ACHN (cell line): ENCODE data around the gene R3HDM4.

Experiments used
- DNase-seq: peaks from one replicate; pipeline ENCODE4 v3.0.0-alpha.2; 2015
- in situ Hi-C: cut with HindIII; loops from 2 replicates; pipeline ENCODE4 v1.10.0; 2017; ENCODE audit warnings: low sequenced_read_pairs, low pct_ligation_motif_present, low pct_unique_long_range_greater_than_20kb

Gene R3HDM4

DNA sequence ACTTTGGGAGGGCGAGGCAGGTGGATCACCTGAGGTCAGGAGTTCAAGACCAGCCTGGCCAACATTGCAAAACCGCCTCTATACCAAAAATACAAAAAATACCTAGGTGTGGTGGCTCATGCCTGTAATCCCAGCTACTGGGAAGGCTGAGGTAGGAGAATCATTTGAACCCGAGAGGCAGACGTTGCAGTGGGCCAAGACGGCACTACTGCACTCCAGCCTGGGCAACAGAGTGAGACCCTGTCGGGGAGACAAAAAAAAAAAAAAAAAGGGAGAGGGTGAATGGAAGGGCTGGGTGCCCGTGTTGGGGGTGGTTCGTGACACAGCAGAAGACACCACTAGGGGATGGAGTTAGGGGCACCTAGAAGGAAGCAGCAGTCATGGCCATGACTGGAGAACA, 42.7 kb downstream of the R3HDM4 start:
- in situ Hi-C loops = no loop called here
- DNase-seq = no peak

GRCh38 chr19:869245-870177, 43.5 kb downstream of the R3HDM4 start:
- DNase-seq = peak; percentile 44
- in situ Hi-C loops = no loop called here

GRCh38 chr19:868458-869244, 44.4 kb downstream of the R3HDM4 start:
- in situ Hi-C loops = no loop called here
- no peak for DNase-seq

DNA sequence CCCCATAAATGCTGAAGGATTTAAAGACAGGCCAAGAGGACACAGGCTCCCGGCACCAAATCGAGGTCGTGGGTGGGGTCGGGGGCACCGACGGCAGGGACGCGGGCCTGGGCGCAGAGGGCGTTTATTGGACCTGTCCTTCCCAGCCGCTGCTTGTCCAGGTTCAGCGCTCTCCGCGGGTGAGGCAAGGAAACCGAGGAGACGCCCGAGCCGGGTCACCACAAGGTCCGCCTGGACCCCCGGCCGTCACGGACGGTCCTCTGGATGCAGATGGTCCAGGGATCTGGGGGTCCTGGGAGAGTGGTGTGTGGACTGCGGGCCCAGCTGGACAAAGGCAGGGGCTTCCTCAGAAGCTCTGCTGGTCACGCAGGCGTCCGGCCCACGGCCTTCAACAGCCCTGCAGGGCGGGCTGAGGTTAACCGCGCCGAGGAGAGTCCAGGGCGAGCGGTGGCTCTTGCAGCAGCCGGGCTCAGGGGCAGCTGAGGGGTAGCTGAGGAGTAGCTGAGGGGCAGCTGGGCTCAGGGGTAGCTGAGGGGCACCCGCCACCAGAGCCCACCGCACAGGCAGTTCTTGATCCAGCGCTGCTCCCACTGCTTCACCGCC, 45.1 kb downstream of the R3HDM4 start:
- in situ Hi-C loops = no loop called here
- no peak for DNase-seq

DNA sequence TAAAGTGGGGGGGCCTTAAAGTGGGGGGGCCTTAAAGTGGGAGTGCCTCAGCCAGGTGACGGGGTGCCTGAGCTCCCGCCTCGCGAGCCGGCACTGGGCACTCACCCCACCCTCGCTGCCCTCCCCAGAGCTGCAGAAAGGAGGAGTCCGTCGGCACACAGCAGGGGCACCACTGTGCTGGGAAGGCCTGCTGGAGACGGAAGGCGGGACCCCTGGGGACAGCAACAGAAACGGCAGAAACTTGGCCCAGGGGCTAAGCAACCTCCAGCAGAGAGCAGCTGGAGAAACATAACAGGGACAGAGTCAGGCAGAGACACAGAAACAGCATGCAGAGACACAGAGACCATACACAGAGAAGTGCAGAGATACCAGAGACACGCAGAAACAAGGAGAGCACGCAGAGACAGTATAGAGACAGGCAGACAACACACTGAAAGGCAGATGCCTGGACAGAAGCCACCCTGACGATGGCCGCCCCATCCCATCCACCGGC, 45.7 kb downstream of the R3HDM4 start:
- in situ Hi-C loops = no loop called here
- no peak for DNase-seq

DNA sequence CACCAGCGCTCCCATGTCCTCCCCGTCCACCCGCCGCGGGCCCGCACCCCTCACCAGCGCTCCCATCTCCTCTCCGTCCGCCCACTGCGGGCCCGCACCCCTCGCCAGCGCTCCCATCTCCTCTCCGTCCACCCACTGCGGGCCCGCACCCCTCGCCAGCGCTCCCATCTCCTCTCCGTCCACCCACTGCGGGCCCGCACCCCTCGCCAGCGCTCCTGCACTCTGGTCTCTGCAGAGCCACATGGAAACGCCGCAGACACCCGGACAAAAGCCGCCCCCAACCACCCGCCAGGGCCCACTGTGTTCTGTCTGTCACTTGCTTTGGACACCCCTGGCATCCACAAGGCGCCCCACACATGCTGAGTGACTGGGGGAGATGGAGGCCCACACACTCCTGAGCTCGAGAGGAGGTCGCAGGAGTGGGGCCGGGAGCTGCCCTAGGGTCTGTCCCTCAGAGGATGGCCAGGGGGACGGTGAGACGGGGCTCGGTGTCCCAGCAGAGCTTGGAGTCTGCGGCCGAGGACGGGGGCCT, 46.2 kb downstream of the R3HDM4 start:
- in situ Hi-C loops = no loop called here
- no peak for DNase-seq

DNA sequence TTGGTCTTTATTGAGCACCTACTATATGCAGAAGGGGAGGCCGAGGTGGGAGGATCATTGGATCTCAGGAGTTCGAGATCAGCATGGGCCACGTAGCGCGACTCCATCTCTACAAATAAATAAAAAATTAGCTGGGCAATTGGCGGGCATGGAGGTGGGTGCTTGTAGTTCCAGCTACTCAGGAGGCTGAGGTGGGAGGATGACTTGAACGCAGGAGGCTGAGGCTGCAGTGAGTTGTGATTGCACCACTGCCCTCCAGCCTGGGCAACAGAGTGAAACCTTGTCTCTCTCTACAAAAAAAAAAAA, 49.8 kb downstream of the R3HDM4 start:
- in situ Hi-C loops = no loop called here
- no peak for DNase-seq

GRCh38 chr19:862581-863314, 50.3 kb downstream of the R3HDM4 start:
- in situ Hi-C loops = no loop called here
- DNase-seq = no peak

- in situ Hi-C loops = no loop called here
- no peak for DNase-seq
These were observed 51.1 kb downstream of the R3HDM4 start for GRCh38 chr19:861756-862580.

- in situ Hi-C loops = no loop called here
- DNase-seq = no peak
These were observed 51.8 kb downstream of the R3HDM4 start for GRCh38 chr19:861141-861755.

DNA sequence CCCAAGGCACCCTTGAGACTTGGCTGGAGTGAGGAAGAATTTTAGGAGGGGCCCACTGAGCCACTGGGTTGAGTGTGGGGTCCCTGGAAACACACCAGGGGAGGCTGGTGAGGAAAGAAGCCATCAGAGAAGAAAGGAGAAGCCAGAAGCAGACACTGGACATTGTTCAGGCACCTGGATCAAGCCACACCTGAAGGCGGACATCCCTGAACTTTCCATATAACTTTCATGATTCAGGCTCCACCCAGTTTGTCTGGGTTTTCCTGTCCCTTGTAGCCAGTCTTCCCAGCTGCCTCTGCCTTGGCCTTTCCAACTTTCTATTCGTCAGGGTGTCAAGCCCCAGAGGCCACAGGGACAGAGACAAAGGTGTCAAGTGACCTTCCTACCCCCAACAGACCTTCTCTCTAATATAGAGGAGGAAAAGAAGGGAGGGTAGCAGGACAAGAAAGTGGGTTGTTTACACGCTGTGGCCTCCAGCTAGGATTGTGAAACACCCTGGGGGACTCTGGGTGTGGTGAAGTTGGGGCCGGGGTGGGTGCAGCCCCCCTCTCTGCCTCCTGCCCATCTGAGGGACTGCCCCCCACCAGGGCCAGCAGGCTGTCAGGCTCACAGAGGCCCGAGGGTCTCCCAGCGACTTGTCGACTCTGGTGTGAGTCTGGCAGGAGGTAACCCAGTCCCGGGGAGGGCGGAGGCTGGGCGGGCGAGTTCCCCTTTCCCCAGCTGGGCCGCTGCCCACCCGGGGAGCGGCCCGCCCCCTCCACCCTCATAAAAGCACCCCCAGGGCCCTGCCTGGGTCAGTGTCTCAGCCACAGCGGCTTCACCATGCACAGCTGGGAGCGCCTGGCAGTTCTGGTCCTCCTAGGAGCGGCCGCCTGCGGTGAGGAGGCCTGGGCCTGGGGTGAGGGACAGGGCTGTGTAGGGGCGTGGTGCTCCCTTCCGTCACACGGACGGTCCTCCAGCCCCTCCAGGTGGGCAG, 53.9 kb downstream of the R3HDM4 start, which contains the start of gene CFD:
CFD (plus strand) TSS at position 797 of the 976 bp plus-strand sequence; CDS start at position 823, 26 bp downstream.
- in situ Hi-C loops = no loop called here
- DNase-seq = no peak

DNA sequence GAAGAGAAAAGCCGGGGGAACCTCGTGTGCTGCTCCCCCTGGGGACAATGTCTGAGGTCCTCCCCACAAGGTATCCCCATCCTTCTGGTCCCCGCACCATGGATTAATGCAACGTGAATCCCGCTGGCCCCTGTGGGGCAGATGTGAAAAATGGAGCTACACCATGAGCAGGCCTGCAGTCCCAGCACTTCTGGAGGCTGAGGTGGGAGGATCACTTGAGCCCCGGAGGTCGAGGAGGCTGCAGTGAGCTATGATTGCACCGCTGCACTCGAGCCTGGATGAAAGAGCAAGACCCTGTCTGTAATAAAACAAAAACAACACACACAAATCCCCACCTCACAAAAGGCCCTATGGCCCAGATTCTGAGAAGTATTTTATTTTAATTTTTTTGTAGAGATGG, 54.7 kb downstream of the R3HDM4 start:
- DNase-seq = no peak
- in situ Hi-C loops = no loop called here

DNA sequence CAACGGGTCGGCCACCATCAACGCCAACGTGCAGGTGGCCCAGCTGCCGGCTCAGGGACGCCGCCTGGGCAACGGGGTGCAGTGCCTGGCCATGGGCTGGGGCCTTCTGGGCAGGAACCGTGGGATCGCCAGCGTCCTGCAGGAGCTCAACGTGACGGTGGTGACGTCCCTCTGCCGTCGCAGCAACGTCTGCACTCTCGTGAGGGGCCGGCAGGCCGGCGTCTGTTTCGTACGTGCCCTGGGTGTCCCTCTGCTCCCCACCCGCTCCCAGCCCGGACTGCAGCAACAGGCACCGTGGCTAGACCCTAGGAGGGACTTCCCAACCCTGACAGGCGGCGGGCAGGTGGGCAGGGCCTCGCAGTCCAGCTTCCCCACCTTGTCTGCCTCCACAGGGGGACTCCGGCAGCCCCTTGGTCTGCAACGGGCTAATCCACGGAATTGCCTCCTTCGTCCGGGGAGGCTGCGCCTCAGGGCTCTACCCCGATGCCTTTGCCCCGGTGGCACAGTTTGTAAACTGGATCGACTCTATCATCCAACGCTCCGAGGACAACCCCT, 57.4 kb downstream of the R3HDM4 start:
- in situ Hi-C loops = no loop called here
- DNase-seq = no peak

- DNase-seq = no peak
- in situ Hi-C loops = no loop called here
These were observed 57.9 kb downstream of the R3HDM4 start for GRCh38 chr19:855142-855541.

GRCh38 chr19:854549-854948, 58.5 kb downstream of the R3HDM4 start:
- in situ Hi-C loops = no loop called here
- no peak for DNase-seq
